Fibroblast of skin of right biceps (primary cell): ENCODE data around the gene NMUR1.
A peak's percentile ranks its signal among the peaks of the same experiment; 100 is the strongest.
"Not testable (repeated sequence)": the region's sequence is repeated elsewhere in the genome, so short reads cannot be mapped to it uniquely, and the experiment has no call there.

ENCODE experiments used
- DNase-seq: peaks from one replicate; pipeline ENCODE4 v3.0.0-alpha.2; 2013

NMUR1 gene

GRCh38 chr2:231530099-231531011 lies at the start of gene NMUR1:
Gene NMUR1 (minus strand): TSS chr2:231530445. CDS start chr2:231530361, 84 bp downstream.
- peak; percentile 32 for DNase-seq

GRCh38 chr2:231579560-231579959 lies 49.3 kb upstream of the NMUR1 start:
- no peak for DNase-seq

DNA sequence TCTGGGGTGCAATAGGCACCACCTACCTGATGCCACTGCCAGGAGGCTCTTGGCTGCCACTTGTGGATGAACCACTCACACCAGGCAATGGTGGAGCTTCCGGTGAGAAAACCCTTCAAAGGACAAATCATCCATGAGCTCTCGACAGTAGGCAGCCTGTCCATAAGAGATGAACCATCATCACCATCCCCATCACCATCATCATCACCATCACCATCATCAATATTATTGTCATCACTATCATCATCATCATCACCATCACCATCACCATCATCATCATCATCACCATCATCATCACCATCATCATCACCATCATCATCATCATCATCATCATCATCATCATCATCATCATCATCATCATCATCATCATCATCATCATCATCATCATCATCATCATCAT lies 48.4 kb upstream of the NMUR1 start:
- not testable (repeated sequence) for DNase-seq

DNA sequence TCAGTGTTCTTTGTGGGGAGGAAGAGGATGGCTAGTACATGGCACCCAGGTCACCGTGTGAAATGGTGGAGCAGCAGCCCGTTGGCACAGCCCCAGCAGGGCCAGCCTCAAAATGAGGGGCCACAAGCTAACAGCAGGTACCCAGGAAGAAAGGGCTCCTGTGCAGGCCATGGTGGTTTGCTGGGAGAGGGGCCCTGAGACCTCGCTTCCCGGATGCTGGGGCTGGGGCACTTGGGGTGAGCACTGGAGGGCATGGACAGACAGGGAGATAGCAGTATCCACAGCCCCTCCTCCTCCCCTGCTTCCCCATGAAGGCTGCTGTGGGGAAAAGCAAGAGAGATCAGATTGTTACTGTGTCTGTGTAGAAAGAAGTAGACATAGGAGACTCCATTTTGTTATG lies 46.2 kb upstream of the NMUR1 start:
- no peak for DNase-seq

- DNase-seq: no peak
These were observed 45.5 kb upstream of the NMUR1 start for GRCh38 chr2:231575612-231576256.

GRCh38 chr2:231573698-231574421 lies 43.6 kb upstream of the NMUR1 start:
- no peak for DNase-seq

DNA sequence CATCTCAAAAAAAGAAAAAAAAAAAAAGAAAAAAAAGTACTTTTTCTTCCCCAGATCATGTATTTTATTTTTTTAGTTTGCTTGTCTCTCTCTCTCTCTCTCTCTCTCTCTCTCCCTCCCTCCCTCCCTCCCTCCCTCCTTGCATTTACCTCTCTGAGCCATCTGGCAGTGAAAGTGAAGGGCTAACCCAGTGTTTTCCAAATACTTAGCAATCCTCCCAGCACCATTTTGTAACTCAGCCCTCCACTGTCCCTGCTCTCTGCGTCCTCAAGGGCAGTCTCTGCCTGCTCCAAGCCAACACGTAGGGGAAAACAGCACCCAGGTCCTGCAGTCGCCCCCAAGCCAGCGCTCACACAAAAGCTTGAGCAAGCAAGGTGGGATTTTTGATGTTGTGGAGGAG lies 42.9 kb upstream of the NMUR1 start:
- DNase-seq: no peak

GRCh38 chr2:231571661-231572191 lies 41.5 kb upstream of the NMUR1 start:
- DNase-seq: no peak

- not testable (repeated sequence) for DNase-seq
These were observed 40.7 kb upstream of the NMUR1 start for GRCh38 chr2:231570915-231571314.

DNA sequence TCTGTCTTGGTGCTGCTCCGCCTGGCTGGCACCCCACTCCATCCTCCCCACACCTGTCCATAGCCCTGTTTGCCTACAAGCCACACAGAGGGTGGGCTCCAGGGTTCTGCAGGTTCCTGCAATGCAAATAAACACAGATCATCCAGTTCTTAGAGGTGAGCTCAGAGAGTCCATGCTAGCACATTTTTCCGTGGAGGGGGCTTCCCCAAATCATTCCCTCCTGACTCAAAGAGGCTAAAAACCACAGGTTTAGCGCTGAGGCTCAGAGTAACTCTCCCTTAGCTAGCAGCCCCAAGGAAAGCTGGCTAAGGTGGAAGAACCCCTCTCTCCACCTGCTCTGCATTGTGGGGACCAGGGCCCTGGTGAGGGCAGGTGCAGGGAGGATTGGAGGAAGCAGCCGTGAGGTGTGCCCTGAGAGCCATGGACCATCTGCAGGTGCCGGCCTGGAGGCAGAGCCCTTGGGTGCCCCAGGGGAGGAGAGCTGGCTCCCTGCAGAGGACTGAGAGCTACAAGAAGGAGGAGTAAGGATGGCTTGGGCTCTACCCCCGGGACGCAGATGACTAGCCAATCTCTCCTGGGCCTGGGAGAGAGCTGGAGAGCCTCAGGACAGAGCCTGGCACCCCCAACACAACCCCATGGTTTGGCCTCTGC lies 38.7 kb upstream of the NMUR1 start:
- no peak for DNase-seq

DNA sequence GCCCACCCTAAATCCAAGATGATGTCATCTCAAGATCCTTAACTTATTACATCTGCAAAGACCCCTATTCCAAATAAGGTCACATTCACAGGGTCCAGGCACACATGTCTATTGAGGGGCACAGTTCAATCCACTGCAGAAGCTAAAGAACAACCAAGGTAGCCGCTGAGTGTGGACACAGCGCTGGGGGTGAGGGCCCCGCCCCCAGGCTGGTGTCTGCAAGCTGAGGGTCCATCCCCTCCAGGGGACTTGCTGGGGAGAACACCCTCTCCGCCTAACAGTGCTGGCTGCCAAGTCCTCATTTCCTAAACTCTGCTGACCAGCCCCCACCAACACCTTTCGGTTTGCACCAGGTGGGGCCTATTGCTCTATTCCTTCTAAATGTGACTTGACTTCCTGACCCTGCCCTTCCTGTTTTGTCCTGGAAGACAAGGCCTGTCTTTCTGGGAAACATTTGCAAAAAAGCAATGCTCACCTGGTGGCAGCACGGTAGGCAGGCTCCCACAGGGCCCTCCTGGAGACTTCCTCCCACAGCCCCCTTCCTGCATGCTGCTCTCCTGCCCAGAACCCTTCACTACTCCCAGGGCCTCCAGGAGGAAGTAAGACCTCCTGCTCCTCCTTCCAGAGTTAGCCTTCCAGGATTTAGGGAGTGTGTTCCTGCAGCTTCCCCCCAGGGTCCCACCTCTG lies 38.0 kb upstream of the NMUR1 start:
- DNase-seq: no peak

DNA sequence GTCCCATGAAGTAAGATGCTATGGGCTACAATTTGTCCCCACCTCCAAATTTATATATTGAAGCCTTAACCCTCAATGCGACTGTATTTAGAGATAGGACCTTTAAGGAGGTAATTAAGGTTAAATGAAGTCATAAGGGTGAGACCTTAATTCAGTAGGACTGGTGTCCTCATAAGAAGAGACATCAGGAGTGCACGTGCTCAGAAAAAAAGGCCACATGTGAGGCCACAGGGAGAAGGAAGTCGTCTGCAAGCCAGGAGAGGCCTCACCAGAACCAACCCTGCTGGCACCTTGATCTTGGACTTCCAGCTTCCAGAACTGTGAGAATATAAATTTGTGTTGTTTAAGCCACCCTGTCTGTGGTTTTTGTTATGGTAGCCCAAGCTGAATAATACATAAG lies 36.9 kb upstream of the NMUR1 start:
- no peak for DNase-seq

DNA sequence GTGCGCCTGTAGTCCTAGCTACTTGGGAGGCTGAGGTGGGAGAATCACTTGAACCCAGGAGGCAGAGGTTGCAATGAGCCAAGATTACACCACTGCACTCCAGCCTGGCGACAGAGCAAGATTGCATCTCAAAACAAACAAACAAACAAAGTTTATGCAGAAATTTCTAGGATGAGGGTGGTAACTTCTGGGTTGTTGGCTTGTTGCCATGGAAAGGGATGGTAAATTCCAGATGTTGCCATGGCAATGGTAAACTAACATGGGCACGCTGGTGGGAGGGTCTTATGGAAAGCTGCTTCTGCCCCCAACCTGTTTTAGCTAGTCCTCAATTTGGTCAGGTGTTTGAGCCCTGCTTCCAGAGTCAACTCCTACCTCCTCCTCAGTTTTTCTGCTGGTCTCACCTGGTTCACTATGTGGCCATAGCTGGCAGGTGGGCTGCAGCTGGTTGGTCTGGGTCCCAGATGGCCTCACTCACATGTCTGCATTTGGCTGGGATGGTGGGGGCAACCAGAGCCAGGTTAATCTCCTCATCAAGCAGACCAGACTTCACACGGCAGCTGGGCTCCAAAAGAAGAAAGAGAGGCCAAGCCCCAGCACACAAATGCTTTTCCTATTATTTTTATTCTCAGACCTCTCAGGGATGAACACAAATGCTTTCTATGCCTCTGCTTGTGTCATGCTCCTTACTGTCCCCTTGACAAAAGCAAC lies 35.8 kb upstream of the NMUR1 start:
- no peak for DNase-seq

DNA sequence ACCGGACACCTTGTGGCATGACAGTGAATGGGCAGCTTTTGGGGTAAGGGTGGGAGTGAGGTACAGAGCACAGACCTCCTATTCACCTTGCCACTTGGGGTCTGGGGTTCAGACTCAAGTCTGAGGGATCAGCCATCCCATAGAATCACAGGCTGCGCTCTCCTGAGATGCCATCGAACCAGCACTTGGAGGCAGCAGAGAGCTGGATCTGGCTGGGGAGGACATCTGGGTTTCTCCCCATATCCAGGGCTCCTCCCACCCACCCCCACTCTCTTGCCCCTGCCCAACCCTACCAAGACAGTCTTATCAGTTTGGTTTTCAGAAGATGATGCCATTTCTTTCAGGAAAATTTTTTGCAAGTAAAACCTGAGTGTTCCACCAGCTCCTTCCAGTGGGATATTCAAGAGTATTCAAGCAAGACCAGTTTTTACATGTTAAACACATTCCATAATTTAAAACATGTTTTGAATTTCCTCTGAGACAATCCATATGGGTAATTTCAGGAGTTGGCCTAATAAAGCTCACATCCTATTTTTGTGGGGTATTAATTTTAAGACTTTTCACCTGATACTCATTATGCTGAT lies 33.2 kb upstream of the NMUR1 start:
- peak; percentile 41 for DNase-seq

DNA sequence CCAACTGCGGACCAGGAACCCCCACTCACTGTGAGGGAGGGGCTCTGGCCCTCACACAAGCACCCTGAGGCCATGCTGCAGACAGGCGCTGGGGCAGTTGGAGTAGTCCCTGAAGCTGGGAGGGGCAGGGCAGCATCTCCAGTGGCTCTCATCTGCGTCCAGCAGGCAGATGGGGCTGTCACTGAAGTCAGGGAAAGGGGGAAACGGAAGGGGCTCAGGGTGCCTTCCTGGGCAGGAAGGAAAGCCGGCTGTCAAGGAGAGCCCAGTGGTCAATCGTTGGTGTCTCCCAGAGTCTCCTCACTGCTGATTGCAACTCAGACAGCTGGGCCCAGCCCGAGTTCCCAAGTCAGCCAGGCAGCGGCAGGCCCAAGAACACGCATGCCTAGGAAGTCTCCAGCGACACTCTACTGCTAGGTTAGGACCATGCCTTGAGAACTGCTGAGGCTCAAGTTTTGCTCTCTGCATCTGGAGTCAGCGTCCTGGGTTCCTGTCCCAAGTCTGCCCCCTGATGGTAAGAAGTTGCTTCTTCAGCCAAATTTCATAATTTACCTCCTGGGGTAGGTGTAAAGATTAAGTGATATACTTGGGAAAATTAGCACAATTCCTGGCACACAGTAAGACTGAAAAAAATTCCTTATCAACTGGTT lies 27.4 kb upstream of the NMUR1 start:
- peak; percentile 66 for DNase-seq

GRCh38 chr2:231556981-231557380 lies 26.7 kb upstream of the NMUR1 start:
- DNase-seq: no peak

DNA sequence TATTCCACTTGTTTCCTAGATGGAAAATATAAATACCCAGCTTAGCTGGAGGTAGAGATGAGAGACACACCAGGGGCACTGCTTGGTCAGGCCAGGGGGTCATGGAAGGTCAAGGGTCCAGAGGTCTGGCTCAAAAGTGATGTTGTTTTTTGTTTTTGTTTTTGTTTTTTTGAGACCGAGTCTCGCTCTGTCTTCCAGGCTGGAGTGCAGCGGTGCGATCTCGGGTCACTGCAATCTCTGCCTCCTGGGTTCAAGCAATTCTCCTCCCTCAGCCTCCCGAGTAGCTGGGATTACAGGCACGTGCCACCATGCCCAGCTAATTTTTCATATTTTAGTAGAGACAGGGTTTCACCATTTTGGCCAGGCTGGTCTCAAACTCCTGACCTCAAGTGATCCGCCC lies 26.3 kb upstream of the NMUR1 start:
- not testable (repeated sequence) for DNase-seq

DNA sequence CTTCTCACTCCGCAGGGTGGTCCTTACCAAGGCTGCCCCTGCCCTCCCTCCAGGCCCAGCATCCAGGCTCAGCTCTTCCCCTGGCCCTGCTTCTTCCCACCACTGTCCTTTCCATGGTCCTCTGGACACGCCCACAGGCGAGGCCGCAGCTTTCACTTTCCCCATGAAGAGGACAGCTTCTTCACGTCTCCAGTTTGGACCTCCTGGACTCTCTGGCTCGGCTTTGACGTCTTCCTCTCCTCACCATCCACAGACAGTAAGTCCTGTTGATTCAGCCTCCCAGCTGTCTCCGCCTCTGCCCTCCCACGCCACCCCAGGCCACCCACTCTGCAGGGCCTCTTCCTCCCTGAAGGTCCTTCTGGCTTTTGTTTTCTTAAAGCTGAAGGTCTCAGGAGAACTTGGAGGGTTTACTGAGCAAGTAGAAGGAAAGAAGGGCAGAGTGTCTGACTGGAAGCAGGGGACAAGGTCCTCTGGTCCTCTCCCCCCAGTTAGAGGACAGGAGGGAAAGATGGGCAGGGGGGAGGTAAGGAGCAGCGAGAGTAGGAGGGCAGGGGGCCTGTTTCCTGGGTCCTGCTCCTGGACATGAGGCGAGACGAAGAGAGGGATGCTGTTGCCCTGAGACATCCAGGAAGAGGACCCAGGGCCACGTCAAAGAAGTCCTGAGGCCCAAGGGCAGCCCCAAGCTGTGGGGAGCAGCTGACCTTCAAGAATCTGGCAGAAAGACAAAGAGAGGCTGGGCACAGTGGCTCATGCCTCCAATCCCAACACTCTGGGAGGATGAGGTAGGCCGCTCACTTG lies 24.7 kb upstream of the NMUR1 start:
- no peak for DNase-seq

- no peak for DNase-seq
These were observed 24.1 kb upstream of the NMUR1 start for GRCh38 chr2:231554327-231554726.

- DNase-seq: no peak
These were observed 22.5 kb upstream of the NMUR1 start for GRCh38 chr2:231552752-231553151.
